H1 (cell line): ENCODE results near the gene ANKS1B. TPM values are rescaled to one million over a fixed set of nuclear protein-coding genes. Genes with fewer than 3 reads are reported as not detected.

ENCODE experiments used
- CTCF ChIA-PET: fragments of 300-600 bp; sonication (Branson Sonifier 250); formaldehyde crosslinking; loops from one replicate; lab custom pipeline; 2021; ENCODE audit not compliant: partially characterized antibody; lab: Charles Lee
- POLR2A ChIA-PET: fragments of 300-600 bp; sonication (Branson Sonifier 250); formaldehyde crosslinking; loops from one replicate; lab custom pipeline; 2021; ENCODE audit warnings: inconsistent platforms; ENCODE audit not compliant: partially characterized antibody; lab: Charles Lee
- DNase-seq, 2 experiments: peaks; one replicate each; pipeline versions ENCODE4 v3.0.0 to v3.0.0-alpha.2; 2010 to 2022; ENCODE audit warnings: low spot score in 2 of 2, low read depth in 1 of 2, mixed read lengths in 1 of 2
- FAIRE-seq: peaks from 2 replicates; lab custom pipeline; 2011; peaks lifted over from hg19 to GRCh38; lab: Jason Lieb, UNC
- H2AFZ ChIP-seq: 2 replicates; pipeline ENCODE4 v1.8.1; 2012; ENCODE audit warnings: low read length, inconsistent platforms
- H2AK5ac ChIP-seq: 2 replicates; pipeline ENCODE4 v1.6.1; 2013; ENCODE audit warnings: low read depth, low read length
- H2BK120ac ChIP-seq: replicated peaks from 2 replicates; pipeline ENCODE3; 2013; ENCODE audit warnings: low read depth, low read length, inconsistent platforms
- H2BK12ac ChIP-seq: 2 replicates; pipeline ENCODE4 v1.6.1; 2013; ENCODE audit warnings: low read depth, low read length
- H2BK15ac ChIP-seq: 2 replicates; pipeline ENCODE4 v1.6.1; 2013; ENCODE audit warnings: low read length
- H2BK20ac ChIP-seq: 2 replicates; pipeline ENCODE4 v1.6.1; 2013; ENCODE audit warnings: low read length
- H2BK5ac ChIP-seq: 2 replicates; pipeline ENCODE4 v1.6.1; 2013; ENCODE audit warnings: low read depth, low read length
- H3K14ac ChIP-seq: 2 replicates; pipeline ENCODE4 v1.6.1; 2013; ENCODE audit warnings: inconsistent platforms; ENCODE audit not compliant: insufficient read length
- H3K18ac ChIP-seq: 2 replicates; pipeline ENCODE4 v1.6.1; 2013; ENCODE audit warnings: low read length; ENCODE audit errors: extremely low read depth
- H3K23ac ChIP-seq: 2 replicates; pipeline ENCODE4 v1.6.1; 2013; ENCODE audit warnings: inconsistent platforms; ENCODE audit not compliant: insufficient read length
- H3K23me2 ChIP-seq: 2 replicates; pipeline ENCODE4 v1.6.1; 2013; ENCODE audit warnings: low read depth, low read length
- H3K27ac ChIP-seq: 2 replicates; pipeline ENCODE4 v1.6.1; 2011; ENCODE audit warnings: low read depth, low read length, inconsistent platforms
- H3K27me3 ChIP-seq, 4 experiments: replicated peaks in 1 of 4; 1 replicate in 1 of 4; 2 replicates in 3 of 4; pipeline versions ENCODE4 v1.6.1 to v1.8.1; 2011 to 2013; ENCODE audit warnings: low read length in 3 of 4, mild to moderate bottlenecking in 3 of 4, inconsistent platforms in 2 of 4, mixed read lengths in 2 of 4, moderate library complexity in 1 of 4; ENCODE audit not compliant: control insufficient read depth in 3 of 4, insufficient read depth in 3 of 4; ENCODE audit errors: extremely low read depth in 1 of 4
- H3K36me3 ChIP-seq, 4 experiments: 2 replicates each; pipeline versions ENCODE4 v1.6.1 to v1.8.1; 2011 to 2013; ENCODE audit warnings: mild to moderate bottlenecking in 4 of 4, low read length in 3 of 4, moderate library complexity in 2 of 4, control low read depth in 1 of 4, inconsistent platforms in 1 of 4; ENCODE audit not compliant: insufficient read depth in 4 of 4, control insufficient read depth in 2 of 4
- H3K4ac ChIP-seq: replicated peaks from 2 replicates; pipeline ENCODE3; 2013; ENCODE audit warnings: low read length, low read depth, mixed read lengths, inconsistent platforms; ENCODE audit not compliant: insufficient read length
- H3K4me1 ChIP-seq, 4 experiments: replicated peaks in 1 of 4; 1 replicate in 1 of 4; 2 replicates in 3 of 4; pipeline versions ENCODE4 v1.6.1 to v1.8.1; 2011 to 2013; ENCODE audit warnings: low read length in 3 of 4, inconsistent platforms in 2 of 4, mixed read lengths in 1 of 4; ENCODE audit not compliant: insufficient read depth in 4 of 4, control insufficient read depth in 3 of 4
- H3K4me2 ChIP-seq, 2 experiments: 2 replicates each; pipeline versions ENCODE4 v1.6.1 to v1.8.1; 2011 to 2013; ENCODE audit warnings: low read depth in 2 of 2, low read length in 2 of 2, control low read depth in 1 of 2, inconsistent platforms in 1 of 2, mild to moderate bottlenecking in 1 of 2; ENCODE audit not compliant: insufficient read depth in 1 of 2
- H3K4me3 ChIP-seq, 4 experiments: fragments of 200-600, 300-600 bp in 1 of 4; sonication (generic), shearing (Covaris generic), sonication (Bioruptor Twin) in 1 of 4; 2 replicates each; pipeline versions ENCODE4 v1.5.1 to v1.8.1; 2011 to 2016; ENCODE audit warnings: low read length in 4 of 4, low read depth in 3 of 4, control low read depth in 2 of 4, inconsistent platforms in 2 of 4, mild to moderate bottlenecking in 2 of 4, mixed read lengths in 1 of 4, moderate library complexity in 1 of 4; ENCODE audit not compliant: insufficient read depth in 2 of 4; ENCODE audit errors: extremely low read depth in 1 of 4
- H3K56ac ChIP-seq: replicated peaks from 2 replicates; pipeline ENCODE3; 2013; ENCODE audit warnings: low read depth, mild to moderate bottlenecking, mixed read lengths, low read length, inconsistent platforms; ENCODE audit not compliant: insufficient read length
- H3K79me1 ChIP-seq: 2 replicates; pipeline ENCODE4 v1.6.1; 2013; ENCODE audit warnings: low read depth, low read length, control low read depth
- H3K79me2 ChIP-seq, 2 experiments: 2 replicates each; pipeline versions ENCODE4 v1.6.1 to v1.8.1; 2012 to 2013; ENCODE audit warnings: low read length in 2 of 2, mild to moderate bottlenecking in 2 of 2, inconsistent platforms in 1 of 2; ENCODE audit not compliant: insufficient read depth in 2 of 2, control insufficient read depth in 1 of 2
- H3K9ac ChIP-seq, 4 experiments: replicated peaks in 1 of 4; 1 replicate in 1 of 4; 2 replicates in 3 of 4; pipeline versions ENCODE4 v1.6.1 to v1.8.1; 2011 to 2013; ENCODE audit warnings: low read depth in 3 of 4, low read length in 3 of 4, control low read depth in 2 of 4, mild to moderate bottlenecking in 2 of 4, moderate library complexity in 2 of 4, inconsistent platforms in 1 of 4; ENCODE audit errors: extremely low read depth in 1 of 4
- H3K9me3 ChIP-seq, 2 experiments: 2 replicates each; pipeline versions ENCODE4 v1.6.1 to v1.8.1; 2012 to 2013; ENCODE audit warnings: mild to moderate bottlenecking in 2 of 2, moderate library complexity in 2 of 2, control low read depth in 1 of 2, inconsistent platforms in 1 of 2, low read depth in 1 of 2, low read length in 1 of 2, mixed read lengths in 1 of 2; ENCODE audit not compliant: insufficient read depth in 2 of 2
- H4K20me1 ChIP-seq, 2 experiments: replicated peaks in 1 of 2; 2 replicates each; pipeline versions ENCODE3 to v1.8.1; 2011 to 2013; ENCODE audit warnings: inconsistent platforms in 2 of 2, low read length in 2 of 2, mild to moderate bottlenecking in 1 of 2; ENCODE audit not compliant: insufficient read depth in 2 of 2, control insufficient read depth in 1 of 2
- H4K5ac ChIP-seq: 2 replicates; pipeline ENCODE4 v1.6.1; 2013; ENCODE audit warnings: low read length, low read depth, mixed read lengths, inconsistent platforms; ENCODE audit not compliant: insufficient read length
- H4K8ac ChIP-seq: 2 replicates; pipeline ENCODE4 v1.8.0; 2013; ENCODE audit warnings: mild to moderate bottlenecking, moderate library complexity, low read length, inconsistent platforms; ENCODE audit not compliant: insufficient read depth; ENCODE audit errors: extremely low read depth
- H4K91ac ChIP-seq: replicated peaks from 2 replicates; pipeline ENCODE3; 2013; ENCODE audit warnings: low read length, mixed read lengths, inconsistent platforms; ENCODE audit not compliant: insufficient read length
- JUN ChIP-seq: IDR thresholded peaks from 2 replicates; pipeline ENCODE4 v1.6.1; 2011; ENCODE audit warnings: low read depth, mild to moderate bottlenecking, improper control_type of control experiment, low read length
- TEAD4 ChIP-seq: IDR thresholded peaks from 2 replicates; pipeline ENCODE4 v1.6.1; 2012; ENCODE audit warnings: low read depth, low read length, inconsistent platforms, mixed read lengths
- WGBS, 2 experiments: shearing (Covaris generic) in 1 of 2; methylation state at CpG; one replicate each; pipeline versions ENCODE4 v1.1.6 to v1.1.7; 2013 to 2015; ENCODE audit warnings: low lambda C conversion rate in 2 of 2, mixed read lengths in 2 of 2, inconsistent platforms in 1 of 2, low coverage in 1 of 2, missing lambda C conversion rate in 1 of 2; ENCODE audit not compliant: insufficient replicate concordance in 2 of 2, insufficient coverage in 1 of 2, insufficient read length in 1 of 2; ENCODE audit errors: extremely low coverage in 1 of 2, missing lambda C conversion rate in 1 of 2; 5-methylcytosine and 5-hydroxymethylcytosine counted together
- polyA plus RNA-seq, 7 experiments: library from polyadenylated mRNA; depleted of rRNA in 3 of 7; stranded (reverse) in 5 of 7; unstranded in 2 of 7; fragments of >200 nt in 5 of 7; fragments of 200-250 nt in 2 of 7; gene quantifications; 1 replicate in 5 of 7; 2 replicates in 1 of 7; 4 replicates in 1 of 7; pipeline versions ENCODE4 v1.2.1 to v1.2.3, GENCODE V29; 2011 to 2013; ENCODE audit warnings: missing spikeins in 2 of 7, mixed read lengths in 2 of 7
- total RNA-seq: library from RNA; stranded (reverse); fragmentation: NEBNext Ultra II Directional; extraction: Animal tissue kit (Norgen Biotek cat#: 25700); gene quantifications from 2 replicates; pipeline ENCODE4 v1.2.1, GENCODE V29; 2021

The ANKS1B gene
- total and polyA plus RNA-seq, 2 of the 8 experiments (the other 6 are each of a cell fraction or from before 2014, with no cell fraction given): 2.7 to 6.1 TPM

DNA sequence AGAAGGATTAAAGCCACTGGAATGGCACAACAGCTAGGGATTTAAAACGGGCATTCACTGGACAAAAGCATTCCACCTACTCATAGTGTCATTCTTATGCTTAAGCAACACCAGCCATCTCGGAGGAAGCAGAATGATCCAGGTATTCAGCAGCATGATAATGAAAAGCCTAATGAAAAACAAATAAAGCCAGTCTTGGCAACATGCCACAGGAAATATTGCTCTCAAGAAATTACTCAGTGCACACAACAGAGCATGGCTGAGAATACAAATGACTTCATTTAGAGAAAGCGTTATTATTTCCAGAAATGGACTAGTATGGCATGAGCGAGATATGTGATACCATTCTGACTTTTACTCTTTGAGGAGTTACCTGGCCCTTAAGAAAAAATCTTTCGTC lies 897.5 kb downstream of the ANKS1B start:
- H2BK12ac ChIP-seq: no peak overlapping the region
- H3K79me1 ChIP-seq: no peaks in the 10 kb centered on the region
- no peaks in the 10 kb centered on the region; the same call in 1 of the 2 replicates for H3K23me2 ChIP-seq
- no peak overlapping the region for H3K18ac ChIP-seq
- H2BK15ac ChIP-seq: no peak overlapping the region
- H3K9ac ChIP-seq: no peak overlapping the region
- peak in 1 of 2 experiments; percentile 7 for DNase-seq
- no peak overlapping the region for H3K56ac ChIP-seq
- no peaks in the 10 kb centered on the region for H3K9me3 ChIP-seq
- 0 out of 4 replicates have a peak overlapping the region, but pooled peaks have one; percentile 3 to 11 for H3K4me2 ChIP-seq
- no peaks in the 10 kb centered on the region for H3K79me2 ChIP-seq
- POLR2A ChIA-PET: no interaction called here
- no peak overlapping the region for H2BK5ac ChIP-seq
- H3K14ac ChIP-seq: no peak overlapping the region
- H3K27me3 ChIP-seq: no peaks in the 10 kb centered on the region
- no peak overlapping the region for H2BK120ac ChIP-seq
- H2BK20ac ChIP-seq: no peak overlapping the region
- WGBS, 2 experiments: 73% methylated on average over 5 of the region's 5 CpGs; no CpG with 5 or more reads in 1 of the 2 experiments
- peak; percentile 19 for FAIRE-seq
- H3K4me1 ChIP-seq: peaks cover 0 to 4% (median 3%) of the 10 kb centered on the region in 4 experiments; a peak in 2 of 7 replicates
- H3K23ac ChIP-seq: no peak overlapping the region
- H4K8ac ChIP-seq: no peak overlapping the region
- CTCF ChIA-PET: no interaction called here
- H2AK5ac ChIP-seq: no peak overlapping the region
- no peak overlapping the region for H4K91ac ChIP-seq
- H3K4ac ChIP-seq: no peak overlapping the region
- H2AFZ ChIP-seq: no peak overlapping the region
- H4K5ac ChIP-seq: no peak overlapping the region
- H3K4me3 ChIP-seq: no peak overlapping the region
- H4K20me1 ChIP-seq: no peaks in the 10 kb centered on the region
- no peak overlapping the region for H3K27ac ChIP-seq
- H3K36me3 ChIP-seq: no peaks in the 10 kb centered on the region
- TF ChIP-seq TEAD4 (peak; percentile 34; the same call in 1 of the 2 replicates), JUN (no peak)
